HG03103 (cell line): ENCODE results near the gene KRT8.

Source experiments
- ATAC-seq: cut with Tn5 transposase; IDR thresholded peaks from one replicate; pipeline ENCODE4 v1.9.1; 2021; ENCODE audit warnings: low read depth; ENCODE audit not compliant: unreplicated experiment

The KRT8 gene

DNA sequence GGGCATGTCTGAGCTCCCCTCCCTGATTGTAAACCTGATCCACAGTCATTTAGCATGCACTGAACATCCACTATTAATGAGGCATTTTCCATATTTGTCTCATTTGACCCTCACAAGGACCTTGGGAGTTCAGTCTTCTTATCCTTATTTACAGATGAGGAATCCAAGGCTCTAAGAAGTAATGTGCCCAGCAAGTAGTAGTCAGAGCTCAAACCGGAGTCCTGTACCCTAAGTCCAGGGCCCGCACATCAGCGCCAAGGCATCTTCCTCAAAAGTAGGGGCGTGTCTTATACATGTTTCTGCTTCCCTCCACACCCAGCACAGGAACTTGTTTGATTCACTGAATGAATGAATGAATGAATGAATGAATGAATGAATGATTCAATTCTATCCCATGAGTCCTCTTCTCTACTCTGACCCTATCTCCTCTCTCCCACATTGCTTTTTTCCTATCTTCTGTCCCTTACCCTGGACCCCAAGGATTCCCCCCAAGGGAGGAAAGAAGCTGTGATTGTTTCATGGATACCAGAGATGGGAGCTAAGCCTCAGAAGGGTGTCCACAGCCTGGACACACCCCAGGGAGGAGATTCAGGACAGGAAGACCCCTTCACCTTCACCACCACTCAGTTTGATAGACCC lies 21.8 kb upstream of the KRT8 start:
- no peak for ATAC-seq

DNA sequence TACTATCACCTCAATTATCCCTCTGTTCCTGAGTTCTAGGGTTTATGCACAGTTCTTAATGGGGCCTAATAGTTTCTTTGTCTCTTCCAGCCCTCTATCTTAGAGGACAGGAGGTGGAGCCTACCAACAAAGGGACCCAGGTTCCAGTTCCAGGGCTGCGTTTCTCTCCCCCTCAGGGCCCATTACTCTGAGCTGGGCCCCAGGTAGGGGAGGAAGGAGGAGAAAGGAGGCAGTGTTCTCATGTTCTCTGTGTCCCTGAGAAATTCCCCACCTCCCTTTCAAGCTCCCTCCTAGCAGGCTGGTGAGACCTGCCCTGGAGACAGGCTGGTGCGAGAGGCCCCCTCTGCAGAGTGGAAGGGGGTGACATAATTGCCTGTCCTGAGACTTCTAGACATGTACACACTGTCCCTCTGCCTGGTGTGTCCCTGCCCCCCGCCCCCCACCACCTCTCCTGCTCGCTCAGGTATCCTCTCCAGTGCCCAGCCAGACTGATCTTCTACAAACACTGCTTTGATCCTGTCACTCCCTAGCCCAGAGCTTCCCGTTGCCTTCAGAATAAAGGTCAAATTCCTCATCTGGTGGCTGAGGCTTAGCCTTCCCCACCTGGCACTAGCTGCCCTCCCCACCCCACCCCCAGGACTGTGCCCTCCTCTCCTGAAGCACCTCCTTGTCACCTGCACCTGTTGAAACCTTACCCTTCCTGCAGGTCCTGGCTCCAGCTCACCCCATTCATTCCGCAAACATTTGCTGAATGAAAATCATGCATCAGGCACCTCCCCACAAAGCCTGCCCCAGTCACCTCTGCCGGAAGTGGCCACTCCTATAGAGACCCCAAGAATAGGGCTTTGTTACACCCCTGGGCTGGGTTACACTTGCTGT lies 21.1 kb upstream of the KRT8 start:
- ATAC-seq: no peak

DNA sequence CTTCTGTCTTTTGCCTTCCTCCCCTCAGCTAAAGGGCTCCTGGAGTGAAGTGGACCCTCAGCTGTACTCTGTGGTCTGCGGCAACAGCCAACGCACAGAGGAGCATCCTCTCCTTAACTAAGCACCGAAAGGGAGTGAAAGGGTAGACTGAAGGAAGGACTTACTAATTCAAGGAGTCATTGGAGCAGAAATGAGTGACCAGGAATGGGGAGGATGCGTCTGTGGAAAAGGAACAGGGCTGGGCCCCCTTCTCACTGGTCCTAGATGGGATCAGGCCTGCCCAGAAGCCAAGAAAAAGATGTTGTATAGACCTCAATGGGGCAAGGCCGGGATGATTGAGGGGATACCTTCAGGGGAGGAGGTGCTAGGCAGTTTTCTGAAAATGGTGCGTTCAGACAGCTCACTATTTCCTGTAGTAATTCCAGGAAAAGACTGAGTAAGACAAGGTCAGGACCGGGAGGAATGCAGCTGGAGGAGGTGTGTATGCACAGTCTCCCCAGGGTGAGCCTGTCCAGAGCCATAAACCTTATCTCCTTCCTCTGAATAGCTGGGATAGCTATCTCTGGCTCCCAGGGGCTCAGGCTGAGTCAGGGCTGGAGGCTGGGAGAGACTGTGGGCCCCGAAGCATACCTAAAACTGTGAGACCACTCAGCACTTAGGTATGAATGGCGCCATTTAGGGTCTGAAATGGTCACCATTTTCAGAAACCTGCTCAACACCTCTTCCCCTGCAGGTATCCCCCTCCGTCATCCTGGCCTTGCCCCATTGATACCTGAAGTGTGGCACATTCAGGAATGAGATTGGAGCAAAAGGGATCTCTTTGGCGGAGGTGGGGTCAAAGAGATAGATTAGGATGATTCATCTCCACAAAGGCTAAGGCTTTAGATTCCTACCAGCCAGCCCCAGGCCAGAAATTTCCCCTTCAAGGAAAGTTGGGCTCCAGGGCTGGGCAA lies 20.2 kb upstream of the KRT8 start:
- no peak for ATAC-seq

DNA sequence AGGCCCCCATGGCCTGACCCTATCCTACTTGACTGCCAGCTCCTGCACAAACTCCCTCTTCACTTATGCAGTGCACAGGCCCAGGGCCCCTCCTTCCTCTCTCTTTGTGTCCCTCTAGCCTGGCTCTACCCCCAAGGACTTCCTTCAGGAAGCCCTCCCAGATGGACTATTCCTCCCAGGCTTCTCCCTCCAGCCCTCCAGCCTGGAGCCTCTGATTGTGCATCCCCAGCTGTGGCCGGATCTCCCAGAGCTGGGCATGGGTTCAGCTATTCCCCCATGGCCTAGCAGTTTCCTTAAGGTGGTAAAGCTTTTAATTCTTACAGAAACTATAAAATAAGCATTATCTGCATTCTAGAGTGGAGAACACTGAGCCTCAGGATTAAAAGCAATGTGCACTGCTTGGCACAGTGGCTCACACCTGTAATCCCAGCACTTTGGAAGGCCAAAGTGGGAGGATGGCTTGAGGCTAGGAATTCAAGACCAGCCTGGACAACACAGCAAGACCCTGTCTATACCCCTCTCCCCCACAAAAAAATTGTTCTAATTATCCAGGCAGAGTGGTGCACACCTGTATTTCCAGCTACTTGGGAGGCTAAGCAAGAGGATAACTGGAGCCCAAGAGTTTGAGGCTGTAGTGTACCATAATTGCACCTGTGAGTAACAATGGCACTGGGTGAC lies 16.8 kb upstream of the KRT8 start:
- no peak for ATAC-seq

DNA sequence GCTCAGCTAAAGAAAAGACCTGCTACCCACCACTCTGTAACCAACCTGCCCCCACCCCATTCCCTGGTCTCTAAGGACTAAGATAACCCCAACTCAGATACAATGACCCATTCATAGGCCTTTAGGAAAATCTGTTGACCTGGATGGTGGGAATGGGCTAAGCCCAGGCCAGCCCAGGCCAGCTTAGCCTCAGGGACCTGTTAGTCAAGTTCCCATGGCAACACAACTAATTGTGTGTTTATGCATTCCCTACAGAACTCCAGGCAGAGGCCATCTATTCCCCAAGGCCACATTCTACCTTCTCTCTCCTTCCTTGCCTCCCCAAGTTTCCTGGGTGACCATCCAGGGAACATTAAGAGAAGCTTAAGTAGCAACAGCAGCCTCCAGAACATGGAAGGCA lies 16.1 kb upstream of the KRT8 start:
- no peak for ATAC-seq

DNA sequence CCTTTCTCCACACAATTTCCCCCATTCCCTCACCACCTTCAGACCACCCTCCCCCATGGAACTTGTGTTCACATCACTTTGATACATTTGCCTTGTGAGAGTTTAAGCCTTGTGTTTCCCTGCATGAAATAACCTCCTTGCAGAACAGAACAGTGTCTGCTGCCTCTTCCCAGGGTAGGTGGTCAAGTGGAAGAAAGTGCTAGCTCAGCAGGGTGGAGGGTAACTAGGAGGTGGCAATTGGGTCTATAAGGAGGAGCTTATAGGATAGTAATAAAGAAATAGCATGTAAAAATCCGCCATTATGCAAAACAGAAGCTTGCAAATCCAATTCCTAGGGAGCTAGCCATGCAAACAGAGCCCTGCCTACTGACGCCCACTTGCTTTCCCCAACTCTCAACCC lies 13.9 kb upstream of the KRT8 start:
- ATAC-seq: no peak

DNA sequence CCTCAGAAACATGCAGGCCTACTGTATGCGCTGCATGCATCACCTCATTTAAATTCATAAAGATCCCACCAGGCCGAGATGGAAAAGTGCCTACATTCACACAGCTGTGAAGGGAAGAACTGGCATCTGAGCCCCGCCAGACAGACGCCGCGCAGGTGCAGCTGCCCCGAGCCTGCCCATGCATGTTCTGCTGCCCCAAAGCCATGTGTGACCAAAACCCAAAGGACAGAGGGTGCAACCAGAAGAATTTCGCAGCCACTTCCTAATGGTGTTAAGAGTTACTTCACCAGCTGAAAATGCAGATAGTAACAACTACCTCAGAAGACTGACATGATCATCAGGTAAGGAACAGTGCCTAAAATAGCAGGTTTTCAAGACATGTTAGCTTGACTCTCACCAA lies 13.5 kb upstream of the KRT8 start:
- no peak for ATAC-seq

DNA sequence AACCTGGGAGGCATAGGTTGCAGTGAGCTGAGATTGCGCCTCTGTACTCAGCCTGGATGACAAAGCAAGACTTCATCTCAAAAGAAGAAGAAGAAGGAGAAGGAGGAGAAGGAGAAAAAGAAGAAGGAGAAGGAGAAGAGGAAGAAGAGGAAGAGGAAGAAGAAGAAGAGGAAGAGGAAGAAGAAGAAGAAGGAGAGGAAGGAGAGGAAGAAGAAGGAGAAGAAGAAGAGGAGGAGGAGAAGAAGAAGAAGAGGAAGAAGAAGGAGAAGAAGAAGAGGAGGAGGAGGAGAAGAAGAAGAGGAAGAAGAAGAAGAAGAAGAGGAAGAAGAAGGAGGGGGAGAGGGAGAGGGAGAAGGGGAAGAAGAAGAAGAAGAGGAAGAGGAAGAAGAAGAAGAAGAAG lies 12.9 kb upstream of the KRT8 start:
- no peak for ATAC-seq

DNA sequence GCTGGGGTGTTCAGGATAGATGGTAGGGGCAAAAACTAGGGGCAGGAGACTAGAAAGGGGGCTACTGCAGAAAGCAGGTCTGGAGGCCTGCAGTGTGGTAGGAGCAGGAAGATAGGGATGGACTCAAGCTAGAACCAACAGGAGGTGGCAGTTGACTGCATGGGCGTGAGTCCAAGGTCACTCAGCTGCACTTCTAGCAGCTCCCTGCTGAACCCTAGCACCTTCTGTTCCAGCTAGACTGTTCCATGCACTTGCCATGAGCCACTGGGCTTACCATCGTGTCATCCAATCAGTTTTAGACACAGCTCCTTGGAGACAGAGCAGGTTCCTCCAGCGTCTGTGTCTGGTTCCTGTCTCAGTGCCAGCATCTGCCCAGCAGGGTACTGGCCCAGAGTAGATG lies 11.3 kb upstream of the KRT8 start:
- ATAC-seq: no peak

DNA sequence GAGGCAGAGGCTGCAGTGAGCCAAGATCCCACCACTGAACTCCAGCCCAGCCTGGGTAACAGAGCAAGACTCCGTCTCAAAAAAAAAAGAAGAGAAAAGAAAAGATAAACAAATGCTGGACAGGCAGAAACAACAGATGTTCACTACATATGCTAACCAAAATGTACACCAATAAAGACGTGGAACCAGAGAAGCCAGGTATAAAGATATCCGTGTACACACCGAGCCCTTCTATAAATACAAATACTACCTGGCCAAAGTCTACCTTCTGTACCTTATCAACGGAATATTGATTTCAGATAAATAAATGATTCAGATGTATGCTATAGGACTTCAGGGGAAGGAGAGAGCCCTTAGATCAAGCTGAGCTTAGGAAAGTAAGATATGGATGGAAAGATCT lies 10.8 kb upstream of the KRT8 start:
- no peak for ATAC-seq

DNA sequence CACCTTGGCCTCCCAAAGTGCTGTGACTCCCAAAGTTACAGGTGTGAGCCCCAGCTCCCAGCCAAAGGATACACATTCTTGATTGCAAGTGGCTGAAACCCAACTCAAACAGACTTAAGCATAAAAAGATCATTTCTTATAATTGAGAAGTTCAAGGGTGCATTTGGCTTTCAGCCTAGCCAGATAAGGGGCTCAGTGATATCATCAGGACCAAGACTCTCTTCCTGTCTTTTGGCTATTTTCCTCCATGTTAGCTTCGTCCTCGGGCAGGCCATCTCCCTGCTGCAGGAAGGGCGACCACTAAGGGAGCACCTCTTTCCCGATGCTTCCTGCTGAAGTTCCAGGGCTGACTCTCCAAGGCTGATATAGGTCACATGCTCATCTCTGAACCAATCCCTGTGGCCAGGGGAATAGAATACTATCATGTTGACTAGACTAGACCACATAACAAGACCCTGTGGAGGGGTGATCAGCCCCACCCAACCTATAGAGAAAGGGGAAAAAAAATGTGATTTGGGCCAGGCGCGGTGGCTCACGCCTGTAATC lies 9.8 kb upstream of the KRT8 start:
- ATAC-seq: no peak

DNA sequence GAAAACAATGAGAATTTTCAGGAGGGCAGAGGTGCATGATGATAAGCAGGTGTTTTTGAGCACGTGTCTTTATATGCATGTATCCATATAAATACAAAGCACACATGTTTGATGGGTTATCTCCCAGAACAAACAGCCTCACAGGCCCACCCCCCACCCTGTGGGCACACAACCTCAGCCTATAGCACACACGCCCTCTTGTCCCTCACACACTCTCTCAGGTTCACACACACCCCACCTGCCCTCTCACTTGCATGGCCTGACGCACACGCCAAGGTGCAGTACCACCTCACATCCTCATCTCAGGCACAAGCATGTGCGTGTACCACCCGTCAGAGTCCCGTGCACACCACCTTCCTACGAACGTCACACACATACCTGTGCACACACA lies 8.6 kb upstream of the KRT8 start:
- ATAC-seq: no peak

DNA sequence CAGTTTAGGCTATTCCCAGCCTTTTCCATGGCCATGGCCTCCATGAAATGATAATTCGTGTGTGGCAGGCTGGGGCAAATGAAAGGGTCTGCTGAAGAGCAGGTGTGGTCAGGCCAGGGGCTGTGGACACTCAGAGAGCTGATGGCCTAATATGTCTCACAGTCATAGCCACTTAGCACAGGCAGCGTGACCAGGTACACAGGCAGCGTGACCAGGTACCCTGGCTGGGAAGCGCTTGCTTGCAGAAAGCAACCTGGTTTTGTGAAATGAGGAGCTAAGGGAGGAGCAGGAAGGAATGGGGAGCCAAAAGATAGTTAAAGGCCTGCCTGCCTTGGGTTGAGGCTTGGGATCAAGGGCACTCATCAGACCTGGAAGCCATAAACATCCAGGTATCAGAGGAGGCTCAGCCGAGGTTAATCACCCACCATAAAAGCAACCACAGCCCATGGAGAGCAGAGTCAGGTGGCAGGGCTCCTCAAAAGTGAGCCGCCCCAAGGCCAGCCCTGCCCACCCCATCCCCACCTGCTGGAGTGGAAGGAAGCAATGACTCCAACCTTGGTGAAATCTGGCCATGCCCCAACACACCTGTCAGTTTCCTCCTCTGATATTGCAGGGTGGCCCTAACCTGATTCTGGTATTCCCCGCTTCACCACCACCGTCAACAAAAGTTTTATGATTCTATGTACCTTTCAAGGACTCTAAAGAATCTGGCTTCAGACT lies 8.0 kb upstream of the KRT8 start:
- ATAC-seq: no peak

DNA sequence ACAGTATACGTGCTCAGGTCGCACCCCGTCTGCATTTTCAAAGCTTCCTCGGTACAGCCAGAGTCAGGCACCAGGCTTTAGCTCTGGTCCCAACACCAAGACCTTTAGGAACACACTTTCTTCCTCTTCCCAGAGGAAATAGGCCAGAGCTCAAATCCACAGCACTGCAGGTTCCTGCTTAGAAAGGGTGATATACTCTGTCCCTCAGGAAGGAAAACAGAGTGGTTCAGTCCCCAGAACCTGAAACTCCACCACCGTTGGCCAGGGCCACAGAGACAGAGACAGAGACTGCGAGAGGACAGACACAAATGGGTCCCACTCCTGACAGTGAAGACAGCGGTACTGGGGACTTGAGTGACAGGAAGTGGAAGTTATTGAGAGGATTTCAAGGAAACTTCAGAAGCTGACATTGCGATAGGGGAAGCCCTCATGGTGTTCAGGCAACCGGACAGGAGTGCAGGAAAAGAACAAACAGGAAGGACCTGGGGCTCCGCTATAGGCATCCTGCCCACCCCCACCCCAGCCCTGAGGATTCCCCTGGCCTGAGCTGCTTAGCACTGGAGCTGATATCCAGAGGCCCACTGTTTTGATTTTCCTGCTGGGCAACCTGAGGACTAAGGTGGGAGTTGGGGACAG lies 5.5 kb upstream of the KRT8 start:
- no peak for ATAC-seq

DNA sequence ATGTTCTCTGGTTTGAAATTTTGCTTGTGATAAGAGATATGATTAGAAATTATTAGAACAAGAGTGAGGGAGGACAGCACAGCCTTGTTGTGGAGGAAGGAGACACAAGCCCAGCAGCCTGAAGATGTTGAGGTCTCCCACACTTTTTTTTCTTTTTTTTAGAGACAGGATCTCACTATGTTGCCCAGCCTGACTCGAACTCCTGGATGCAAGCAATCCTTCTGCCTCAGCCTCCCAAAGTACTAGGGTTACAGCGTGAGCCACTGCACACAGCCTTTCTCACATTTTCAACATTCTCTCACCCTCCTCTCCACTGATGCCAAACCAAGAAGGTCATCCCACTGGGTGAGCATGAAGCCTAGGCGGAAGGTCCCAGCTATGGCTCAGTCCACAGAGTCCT lies 4.9 kb upstream of the KRT8 start:
- ATAC-seq: no peak

DNA sequence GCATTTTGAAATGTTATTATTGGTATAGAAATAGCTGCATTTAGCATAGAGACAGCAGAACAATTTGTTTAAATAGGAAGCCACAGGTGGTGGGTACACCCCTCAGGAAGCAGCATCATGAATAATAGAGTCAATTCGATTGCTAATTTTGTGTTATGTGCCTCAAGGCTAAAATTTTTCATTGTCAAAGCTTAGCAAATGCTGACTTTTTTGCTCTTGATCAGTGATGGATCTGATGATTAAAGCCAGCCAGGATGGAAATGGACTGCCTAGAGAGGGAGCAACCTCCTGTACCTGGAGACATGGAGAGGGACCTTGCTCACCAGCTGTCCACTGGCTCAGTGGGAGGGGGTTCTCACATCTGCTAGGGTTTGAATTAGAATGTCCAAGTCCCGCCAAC lies 4.5 kb upstream of the KRT8 start:
- no peak for ATAC-seq

DNA sequence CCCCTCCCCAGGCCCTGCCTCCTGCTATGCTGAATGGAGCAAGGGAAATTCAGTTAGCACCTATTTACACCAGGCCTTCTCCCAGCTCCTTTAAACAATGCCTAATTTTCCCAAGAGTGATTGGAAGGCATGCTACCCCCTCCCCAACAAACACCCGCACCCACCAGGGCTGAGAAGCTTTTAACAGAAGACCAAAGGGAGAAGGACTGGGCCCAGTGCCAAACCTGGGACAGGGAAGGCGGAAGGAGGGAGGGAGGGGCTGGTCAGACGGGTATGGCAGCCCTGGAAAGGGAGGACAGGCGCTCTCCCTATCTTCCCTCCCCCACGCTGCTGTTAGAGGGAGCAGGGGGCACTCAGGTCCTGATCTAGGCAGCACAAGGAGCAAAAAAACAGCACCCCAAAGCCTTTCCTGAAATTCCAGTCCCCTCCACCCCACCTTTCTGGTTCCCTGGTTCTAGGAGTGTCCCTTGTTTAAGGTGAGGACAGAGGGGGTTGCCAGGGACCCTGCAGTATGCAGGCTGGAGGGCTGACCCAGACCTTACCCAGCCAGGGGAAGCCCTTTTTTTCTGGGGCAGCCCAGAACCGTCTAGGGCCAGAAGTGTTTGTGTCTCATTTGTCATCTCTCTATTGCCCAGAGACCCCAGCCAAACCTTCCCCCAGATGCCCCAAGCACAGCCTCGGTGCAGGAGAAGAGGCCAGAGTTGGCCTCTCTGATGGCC lies 2.4 kb upstream of the KRT8 start:
- ATAC-seq: no peak

DNA sequence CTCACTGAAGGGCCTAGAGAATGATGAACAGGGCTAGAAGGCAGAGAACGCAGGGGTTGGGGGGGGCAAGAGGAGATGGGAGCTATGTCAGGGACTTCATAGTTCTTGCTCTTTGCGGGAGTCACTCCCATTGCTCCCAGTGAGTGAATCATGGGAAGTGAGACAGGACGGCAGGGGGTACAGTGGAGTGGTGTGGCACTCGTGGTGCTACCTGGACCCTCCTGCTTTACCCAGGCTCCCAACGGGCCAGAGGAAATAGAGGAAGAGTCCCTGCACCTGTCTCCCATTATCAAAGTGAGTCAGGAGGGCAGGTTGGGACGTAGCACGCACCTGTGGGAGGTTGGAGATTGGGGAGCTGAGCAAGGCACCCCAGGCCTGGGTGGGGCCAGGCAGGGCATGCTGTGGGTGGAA lies 1.3 kb upstream of the KRT8 start:
- no peak for ATAC-seq
